Measurements from ENCODE around the gene SELENOW.
"Not testable (repeated sequence)": the region's sequence is repeated elsewhere in the genome, so short reads cannot be mapped to it uniquely, and the experiment has no call there.

SELENOW gene

DNA sequence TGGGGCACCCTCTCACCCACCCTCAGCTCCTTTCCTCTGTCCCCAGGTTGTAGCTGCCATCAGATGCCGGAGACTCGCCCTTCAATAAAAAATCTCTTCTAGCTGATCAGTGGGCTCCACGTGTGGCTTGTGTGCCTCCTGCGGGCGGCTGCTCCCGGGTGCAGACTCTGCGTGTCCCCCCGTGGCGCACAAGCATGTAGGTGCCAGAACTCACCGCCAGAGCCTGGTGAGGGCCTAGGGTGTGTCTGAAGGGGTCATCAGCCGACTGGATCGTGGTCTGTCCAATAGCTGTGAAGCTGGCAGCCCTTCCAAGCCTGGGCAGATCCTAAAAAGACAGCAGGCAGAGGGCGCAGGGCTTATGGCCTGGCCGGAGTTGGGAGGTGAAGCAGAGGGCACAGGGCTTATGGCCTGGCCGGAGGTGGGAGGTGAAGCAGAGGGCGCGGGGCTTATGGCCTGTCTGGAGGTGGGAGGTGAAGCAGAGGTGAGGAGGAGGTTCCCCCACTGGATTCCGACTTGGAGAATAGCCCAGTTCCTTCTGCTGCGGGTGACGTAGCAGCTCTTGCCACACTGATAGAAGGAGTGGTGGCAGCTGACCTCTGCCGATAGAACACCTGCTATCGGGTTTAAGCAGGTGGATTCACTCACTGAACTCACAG is 21.4 kb upstream of the SELENOW start:
- no peak for DNase-seq (ENCODE audit: low read depth in 2 of 2)

- no peak for DNase-seq (ENCODE audit: low read depth in 2 of 2)
These were observed 20.7 kb upstream of the SELENOW start for GRCh38 chr19:47757617-47758442.

DNA sequence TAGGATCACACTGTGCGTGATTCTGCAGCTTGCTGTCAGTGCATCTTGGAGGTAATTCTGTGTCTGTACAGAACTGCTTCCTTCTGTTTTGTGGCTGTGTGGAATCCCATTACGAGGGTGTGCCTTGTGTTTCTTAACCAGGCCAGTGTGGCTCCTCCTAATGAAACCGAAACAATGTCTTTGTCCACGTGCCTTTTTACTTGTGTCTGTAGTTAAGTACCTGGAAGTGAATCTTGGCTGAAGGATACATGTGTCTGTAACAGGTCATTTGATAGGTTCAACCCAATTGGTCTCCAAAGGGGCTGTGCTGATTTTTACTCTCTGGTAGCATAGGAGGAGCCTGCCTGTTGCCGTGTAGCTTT is 20.1 kb upstream of the SELENOW start:
- DNase-seq (ENCODE audit: low read depth in 2 of 2) = no peak

- DNase-seq (ENCODE audit: low read depth in 2 of 2) = no peak
These were observed 17.9 kb upstream of the SELENOW start for GRCh38 chr19:47760632-47760999.

DNA sequence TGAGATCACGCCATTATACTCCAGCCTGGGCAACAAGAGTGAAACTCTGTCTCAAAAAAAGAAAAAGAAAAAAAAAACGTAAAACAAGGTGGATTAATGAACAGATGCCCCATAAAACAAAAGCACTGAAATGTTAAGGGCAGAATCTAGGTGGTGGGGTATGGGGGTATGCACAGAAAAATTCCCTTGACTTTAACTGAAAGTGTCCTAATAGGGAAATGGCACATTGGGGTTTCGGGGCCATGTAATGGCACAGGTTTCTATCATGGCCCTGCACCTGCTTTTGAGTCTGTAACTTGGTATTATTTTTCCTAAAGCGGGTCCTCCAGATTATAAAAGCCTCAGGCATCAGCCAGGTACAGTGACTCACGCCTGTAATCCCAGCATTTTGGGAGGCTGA is 16.9 kb upstream of the SELENOW start:
- no peak for DNase-seq (ENCODE audit: low read depth in 2 of 2)

GRCh38 chr19:47762151-47762550 is 16.4 kb upstream of the SELENOW start:
- no peak for DNase-seq (ENCODE audit: low read depth in 2 of 2)

DNA sequence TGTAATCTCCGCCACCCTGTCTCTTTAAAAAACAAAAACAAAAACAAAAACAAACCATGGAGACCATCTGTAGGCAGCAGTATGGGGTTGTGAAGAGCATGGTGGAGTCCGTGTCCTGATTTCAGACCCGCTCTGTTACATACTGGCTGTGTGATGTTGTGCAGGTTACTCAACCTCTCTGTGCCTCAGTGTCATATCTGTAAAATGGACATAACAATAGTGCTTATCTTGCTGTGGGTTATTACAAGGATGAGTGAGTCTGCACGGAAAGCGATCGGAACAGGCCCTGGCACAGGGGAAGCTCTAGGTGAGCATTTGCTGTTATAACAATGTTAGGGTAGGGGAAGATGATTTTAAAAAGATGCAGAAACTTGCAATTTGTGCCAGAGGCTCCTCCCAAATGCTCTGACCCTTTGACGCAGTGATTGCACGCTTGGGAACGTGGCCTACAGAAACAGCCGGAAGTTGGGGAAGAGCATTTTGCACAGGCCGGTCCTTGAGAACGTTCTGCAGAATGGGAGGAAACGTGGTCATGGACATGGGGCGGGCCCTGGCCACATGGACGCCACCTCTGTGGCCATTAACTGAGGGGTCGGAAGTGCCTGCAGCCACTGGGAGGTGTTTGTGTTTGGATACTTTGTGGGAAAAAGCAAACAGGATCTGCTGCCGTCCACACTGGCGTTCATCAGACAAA is 15.7 kb upstream of the SELENOW start:
- no peak for DNase-seq (ENCODE audit: low read depth in 2 of 2)

GRCh38 chr19:47764705-47765104 is 13.8 kb upstream of the SELENOW start:
- DNase-seq (ENCODE audit: low read depth in 2 of 2) = not testable (repeated sequence)

DNA sequence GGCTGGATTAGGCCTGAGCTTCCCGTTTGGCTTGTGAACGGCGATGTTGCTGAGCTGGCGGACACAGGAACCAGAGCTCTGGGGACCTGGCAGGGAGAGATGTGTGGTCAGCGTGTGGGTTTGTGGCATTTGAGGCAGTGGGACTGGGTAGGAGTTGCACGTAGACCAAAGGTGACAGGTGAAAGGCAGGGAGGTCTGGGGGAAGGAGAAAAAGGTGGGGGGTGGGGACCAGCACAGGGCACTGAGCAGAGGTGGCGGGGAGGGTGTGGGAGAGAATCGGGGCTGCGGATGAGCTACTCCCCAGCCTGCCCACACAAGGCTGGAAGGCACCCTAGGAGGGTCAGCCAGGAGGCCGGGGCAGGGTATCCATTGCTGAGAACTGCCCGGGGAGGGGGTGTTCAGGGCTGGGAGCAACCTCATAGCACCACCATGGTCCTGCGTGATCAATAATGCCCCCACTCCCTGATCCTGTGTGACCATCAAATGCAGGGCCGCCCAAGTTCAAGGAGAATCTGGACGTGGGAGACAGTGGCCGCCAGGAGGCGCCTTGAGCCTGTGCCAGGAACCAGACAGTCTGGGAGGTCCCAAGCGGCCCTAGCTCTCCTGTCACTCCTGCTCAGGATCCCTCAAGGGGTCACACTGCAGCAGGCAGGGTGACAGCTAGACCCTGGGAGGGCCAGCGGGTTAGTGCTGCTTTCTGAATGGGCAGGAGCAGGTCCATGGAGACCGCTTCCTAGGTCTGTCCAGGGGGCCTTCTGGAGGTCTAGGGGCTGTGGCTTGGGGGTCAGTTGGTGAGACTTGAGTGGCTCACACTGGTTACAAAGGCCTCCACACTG is 12.8 kb upstream of the SELENOW start:
- DNase-seq (ENCODE audit: low read depth in 2 of 2) = peak in 1 of 2 donors; percentile 37

- DNase-seq (ENCODE audit: low read depth in 2 of 2) = no peak
These were observed 12.2 kb upstream of the SELENOW start for GRCh38 chr19:47766359-47766620.

GRCh38 chr19:47766670-47767069 is 11.8 kb upstream of the SELENOW start:
- no peak for DNase-seq (ENCODE audit: low read depth in 2 of 2)

DNA sequence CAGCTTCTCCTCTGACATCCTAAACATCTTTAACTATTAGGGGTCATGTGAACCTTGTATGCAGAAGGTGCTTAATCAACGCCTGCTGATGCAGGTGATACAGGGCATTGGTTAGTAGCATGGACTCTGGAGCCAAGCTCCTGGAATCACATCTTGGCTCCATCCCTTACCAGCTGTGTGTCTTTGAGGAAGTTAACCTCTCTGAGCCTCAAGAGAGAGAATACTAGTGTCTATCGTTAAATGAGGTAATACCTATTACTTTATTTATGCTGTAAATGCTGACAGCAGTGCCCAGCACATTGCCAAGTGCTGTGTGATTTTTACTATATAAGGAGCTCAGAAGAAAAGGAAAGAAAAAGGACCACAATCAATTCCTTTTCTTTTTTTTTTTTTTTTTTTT is 11.2 kb upstream of the SELENOW start:
- DNase-seq (ENCODE audit: low read depth in 2 of 2) = no peak

- DNase-seq (ENCODE audit: low read depth in 2 of 2) = no peak
These were observed 9.9 kb upstream of the SELENOW start for GRCh38 chr19:47768604-47769003.

DNA sequence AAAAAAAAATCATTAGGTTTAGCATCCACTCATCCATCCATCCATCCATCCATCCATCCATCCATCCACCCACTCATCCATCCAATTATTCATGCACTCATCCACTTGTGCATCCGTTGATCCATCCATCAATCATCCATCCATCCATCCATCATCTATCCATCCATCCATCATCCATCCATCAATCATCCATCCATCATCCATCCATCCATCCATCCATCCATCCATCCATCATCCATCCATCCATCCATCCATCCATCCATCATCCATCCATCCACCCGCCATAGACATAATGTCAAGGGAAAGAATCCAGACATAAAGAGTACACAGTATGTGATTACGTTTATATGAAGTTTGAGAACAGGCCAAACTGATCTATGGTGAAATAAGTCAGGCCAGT is 9.0 kb upstream of the SELENOW start:
- DNase-seq (ENCODE audit: low read depth in 2 of 2) = no peak

DNA sequence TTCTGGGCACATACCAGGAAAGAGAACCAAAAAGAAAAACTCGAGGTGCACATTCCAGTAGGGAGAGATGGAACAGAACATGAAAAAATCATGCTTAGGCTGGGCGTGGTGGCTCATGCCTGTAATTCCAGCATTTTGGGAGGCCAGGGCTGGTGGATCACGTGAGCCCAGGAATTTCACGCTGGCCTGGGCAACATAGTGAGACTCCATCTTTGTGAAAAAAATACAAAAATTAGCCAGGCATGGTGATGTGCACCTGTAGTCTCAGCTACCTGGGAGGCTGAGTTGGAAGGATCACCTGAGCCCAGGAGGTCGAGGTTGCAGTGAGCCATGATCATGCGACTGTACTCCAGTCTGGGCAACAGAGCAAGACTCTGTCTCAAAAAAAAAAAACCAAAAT is 7.2 kb upstream of the SELENOW start:
- DNase-seq (ENCODE audit: low read depth in 2 of 2) = not testable (repeated sequence)

DNA sequence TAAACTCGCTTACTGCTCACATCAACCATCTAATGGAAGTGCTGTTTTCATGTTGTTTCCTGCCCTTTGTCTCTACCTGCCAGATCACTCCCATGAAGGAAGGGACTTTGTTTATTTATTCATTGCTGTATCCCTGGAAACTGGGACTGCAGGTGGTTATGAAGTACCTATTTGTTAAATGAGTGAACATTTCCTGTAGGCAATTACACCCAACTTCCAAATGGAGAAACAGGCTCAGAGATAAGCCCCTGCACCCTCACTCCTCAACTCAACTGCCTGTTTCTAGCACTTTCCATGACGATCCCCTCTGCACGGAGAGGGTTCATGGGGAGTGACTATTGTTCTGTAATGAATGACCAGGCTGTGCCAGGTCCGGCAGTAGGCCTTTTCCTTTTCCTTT is 1.9 kb upstream of the SELENOW start:
- no peak for DNase-seq (ENCODE audit: low read depth in 2 of 2)

DNA sequence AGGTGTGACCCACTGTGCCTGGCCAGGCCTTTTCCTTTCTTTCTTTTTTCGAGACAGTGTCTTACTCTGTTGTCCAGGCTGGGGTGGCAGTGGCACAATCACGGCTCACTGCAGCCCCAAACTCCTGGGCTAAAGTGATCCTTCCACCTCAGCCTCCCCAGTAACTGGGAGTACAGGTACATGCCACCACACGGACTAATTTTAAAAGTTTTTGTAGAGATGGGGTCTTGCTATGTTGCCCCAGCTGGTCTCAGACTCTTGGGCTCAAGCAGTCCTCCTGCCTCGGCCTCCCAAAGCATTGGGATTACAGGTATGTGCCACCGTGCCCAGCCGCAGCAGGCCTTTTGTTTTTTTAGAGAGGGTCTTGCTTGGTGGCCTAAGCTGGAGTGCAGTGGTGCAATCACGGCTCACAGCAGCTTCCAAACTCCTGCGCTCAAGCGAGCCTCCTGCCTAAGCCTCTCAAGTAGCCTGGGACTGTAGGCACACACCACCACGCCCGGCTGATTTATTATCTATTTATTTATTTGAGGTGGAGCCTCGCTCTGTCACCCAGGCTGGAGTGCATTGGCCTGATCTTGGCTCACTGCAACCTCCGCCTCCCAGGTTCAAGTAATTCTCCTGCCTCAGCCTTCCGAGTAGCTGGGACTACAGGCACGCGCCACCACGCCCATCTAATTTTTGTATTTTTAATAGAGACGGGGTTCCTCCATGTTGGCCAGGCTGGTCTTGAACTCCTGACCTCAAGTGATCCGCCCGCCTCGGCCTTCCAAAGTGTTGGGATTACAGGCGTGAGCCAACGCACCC is 1.1 kb upstream of the SELENOW start:
- not testable (repeated sequence) for DNase-seq (ENCODE audit: low read depth in 2 of 2)

GRCh38 chr19:47778954-47779351 is 450 bp downstream of the SELENOW start:
- DNase-seq (ENCODE audit: low read depth in 2 of 2) = no peak

DNA sequence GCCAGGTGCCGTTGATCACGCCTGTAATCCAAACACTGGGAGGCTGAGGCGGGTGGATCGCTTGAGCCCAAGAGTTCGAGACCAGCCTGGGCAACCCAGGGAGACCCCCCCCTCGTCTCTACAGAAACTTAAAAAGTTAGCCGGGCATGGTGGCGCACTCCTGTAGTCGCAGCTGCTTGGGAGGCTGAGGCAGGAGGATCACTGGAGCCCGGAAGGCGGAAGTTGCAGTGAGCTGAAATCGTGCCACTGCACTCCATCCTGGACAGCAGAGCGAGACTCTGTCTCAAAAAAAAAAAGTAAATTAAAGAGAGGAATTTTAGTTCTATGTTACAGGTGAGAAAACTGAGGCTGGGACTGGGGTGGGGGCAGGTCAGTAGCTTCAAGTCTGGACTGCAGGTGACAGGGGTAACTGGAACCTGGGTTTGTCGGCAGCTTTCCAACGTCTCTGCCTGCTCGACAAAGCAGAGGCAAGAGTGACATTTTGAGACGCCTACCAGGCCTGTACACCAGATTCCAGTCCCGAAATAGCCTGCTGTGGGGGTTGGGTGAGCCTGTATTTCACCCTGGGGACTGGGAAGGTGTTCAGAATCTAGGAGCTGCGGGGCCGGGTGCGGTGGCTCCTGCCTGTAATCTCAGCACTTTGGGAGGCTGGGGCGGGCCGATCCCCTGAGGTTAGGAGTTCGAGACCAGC is 1.2 kb downstream of the SELENOW start:
- no peak for DNase-seq (ENCODE audit: low read depth in 2 of 2)

DNA sequence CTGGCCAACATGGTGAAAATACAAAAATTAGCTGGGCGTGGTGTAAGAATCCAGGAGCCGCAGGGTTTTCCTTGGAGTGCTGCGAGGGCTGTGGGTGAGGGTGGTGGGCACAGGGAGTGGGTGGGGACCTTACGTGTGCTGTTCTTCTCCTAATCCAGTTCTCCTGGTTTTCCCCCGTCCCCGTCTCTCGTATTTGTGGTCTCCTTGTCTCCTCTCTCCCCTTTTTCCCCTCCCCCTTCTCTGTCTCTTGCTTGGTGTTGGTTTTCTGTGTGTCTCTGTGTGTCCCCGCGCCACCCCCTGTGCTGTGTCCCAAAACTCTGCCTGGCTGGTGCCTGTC is 1.7 kb downstream of the SELENOW start:
- DNase-seq (ENCODE audit: low read depth in 2 of 2) = no peak

Measured in stimulated activated CD4-positive, alpha-beta T cell treated with anti-CD3 and anti-CD28 coated beads, Interleukin-1b, Interleukin-23, amount 100 ng/mL, for 4 hours (primary cell).